Activated T-cell treated with anti-CD3 and anti-CD28 coated beads for 24 hours (primary cell): ENCODE results near the gene OLFM1.
"Not testable (repeated sequence)": the region's sequence is repeated elsewhere in the genome, so short reads cannot be mapped to it uniquely, and the experiment has no call there.

Experiments used
- DNase-seq: peaks from one replicate; pipeline ENCODE4 v3.0.0-alpha.2; 2020; ENCODE audit warnings: low read depth

OLFM1 gene

DNA sequence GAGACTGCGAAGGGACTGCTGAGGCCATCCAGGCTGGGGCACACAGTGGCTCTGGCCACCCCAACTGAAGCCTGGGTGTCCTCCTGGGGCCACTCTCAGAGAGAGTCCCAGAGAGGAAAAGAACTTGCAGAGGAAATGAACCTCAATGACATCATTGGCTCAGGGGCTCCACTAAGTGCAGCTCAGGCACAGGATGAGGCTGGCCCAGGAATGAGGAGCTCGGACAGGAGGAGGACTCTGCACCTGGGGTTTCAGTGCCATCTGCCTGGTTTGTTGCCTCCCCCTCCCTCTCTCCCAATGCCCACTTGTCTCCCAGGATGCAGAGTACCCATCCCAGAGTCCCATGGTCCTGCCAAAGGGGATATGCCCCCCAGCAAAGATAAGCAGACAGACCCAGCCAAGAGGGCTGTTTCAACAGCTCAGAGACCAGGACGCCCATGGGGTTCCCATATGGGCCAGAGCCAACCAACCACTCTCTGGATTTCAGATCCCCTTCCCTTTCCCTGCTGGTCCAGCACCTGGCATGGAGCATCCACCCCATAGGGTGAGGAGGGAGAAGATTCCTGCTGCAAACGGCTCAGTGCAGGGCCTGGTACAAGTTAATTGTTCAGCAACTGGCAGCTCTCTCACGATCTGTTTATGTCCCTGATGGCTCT is 26.9 kb upstream of the OLFM1 start:
- no peak for DNase-seq

DNA sequence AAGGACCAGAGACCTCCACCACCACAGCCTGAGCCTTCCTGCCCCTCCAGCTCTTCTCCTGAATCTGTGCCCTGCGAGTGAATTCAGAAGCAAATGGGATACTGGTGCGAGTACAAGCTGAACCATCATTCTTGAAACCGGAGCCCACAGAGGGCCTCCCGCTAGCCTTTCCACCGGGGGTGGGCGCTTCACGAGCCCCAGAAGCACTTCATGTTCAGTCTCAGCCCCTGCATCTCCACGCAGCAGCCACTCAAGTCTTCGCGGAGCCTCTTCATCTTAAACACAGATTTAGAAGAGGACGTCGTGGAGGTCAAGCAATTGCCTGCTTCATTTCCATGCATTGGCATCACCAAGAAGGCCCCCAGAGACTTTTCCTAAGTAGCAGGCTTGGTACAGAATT is 26.0 kb upstream of the OLFM1 start:
- DNase-seq = no peak

GRCh38 chr9:135062254-135062653 is 25.2 kb upstream of the OLFM1 start:
- DNase-seq = no peak

DNA sequence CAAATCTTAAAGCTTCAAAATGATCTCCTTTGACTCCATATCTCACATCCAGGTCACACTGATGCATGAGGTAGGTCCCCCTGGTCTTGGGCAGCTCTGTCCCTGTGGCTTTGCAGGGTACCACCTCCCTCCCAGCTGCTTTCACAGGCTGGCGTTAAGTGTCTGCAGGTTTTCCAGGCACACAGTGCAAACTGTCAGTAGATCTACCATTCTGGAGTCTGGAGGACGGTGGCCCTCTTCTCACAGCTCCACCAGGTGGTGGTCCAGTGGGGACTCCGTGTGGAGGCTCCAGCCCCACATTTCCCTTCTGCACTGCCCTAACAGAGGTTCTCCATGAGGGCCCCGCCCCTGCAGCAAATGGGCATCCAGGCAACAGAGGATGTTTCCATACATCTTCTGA is 24.0 kb upstream of the OLFM1 start:
- not testable (repeated sequence) for DNase-seq

DNA sequence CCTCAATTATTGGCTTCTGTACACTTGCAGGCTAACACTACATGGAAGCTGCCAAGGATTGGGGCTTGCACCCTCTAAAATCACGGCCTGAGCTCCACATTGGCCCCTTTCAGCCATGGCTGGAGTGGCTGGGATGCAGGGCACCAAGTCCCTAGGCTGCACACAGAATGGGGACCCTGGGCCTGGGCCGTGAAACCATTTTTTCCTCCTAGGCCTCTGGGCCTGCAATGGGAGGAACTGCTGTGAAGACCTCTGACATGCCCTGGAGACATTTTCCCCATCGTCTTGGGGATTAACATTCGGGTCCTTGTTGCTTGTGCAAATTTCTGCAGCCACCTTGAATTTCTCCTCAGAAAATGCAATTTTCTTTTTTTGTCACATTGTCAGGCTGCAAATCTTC is 23.6 kb upstream of the OLFM1 start:
- DNase-seq = not testable (repeated sequence)

DNA sequence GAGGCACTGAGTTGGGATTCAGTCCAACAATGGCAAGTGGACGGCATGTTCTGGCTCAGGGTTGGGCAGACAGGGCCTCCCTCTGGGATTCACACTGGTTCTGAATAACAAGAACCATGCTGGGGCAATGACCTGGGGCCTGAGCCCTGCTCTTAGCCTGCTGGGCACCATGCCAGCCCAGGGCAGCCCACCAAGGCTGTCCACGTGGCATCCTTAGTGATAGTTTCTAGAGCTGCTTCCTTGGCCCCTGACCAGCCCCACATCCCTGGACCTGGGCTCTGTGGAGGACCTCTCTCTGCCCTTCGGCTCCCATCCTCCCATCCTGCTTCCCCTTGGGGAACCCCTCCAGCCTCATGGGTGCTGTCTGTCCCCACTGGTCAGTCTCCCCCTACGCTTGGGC is 22.3 kb upstream of the OLFM1 start:
- DNase-seq = no peak

- DNase-seq = no peak
Observed at GRCh38 chr9:135065804-135066203, 21.7 kb upstream of the OLFM1 start.

- no peak for DNase-seq
Observed at GRCh38 chr9:135066291-135066690, 21.2 kb upstream of the OLFM1 start.

GRCh38 chr9:135067096-135067710 is 20.3 kb upstream of the OLFM1 start:
- no peak for DNase-seq

DNA sequence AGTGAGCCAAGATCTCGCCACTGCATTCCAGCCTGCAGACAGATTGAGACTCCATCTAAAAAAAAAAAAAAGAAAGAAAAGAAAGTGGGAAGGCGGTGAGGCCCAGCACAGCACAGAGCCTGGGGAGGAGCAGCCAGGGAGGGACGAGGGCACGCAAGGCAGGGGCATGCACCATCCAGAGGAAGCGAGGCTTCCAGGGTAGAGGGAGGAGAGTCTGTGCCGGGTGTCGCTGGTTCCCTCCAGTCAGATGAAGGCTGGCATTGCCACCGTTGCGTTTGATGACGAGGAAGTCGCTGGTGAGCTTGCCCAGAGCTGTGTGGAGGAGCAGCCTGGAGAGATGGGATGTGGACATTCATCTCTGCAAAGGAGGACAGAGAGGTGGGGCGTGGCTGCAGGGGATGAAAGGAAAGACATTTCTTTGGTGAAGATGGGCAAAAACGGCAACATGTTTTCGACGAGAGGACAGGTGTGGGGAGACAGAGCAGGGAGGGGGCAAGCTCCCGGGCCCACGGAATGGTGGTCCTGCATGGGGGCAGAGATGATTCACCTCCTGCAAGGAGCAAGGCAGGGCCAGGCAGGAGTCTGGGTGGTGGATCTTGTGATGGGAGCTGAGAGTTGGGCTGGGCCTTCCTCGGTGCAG is 18.6 kb upstream of the OLFM1 start:
- no peak for DNase-seq

DNA sequence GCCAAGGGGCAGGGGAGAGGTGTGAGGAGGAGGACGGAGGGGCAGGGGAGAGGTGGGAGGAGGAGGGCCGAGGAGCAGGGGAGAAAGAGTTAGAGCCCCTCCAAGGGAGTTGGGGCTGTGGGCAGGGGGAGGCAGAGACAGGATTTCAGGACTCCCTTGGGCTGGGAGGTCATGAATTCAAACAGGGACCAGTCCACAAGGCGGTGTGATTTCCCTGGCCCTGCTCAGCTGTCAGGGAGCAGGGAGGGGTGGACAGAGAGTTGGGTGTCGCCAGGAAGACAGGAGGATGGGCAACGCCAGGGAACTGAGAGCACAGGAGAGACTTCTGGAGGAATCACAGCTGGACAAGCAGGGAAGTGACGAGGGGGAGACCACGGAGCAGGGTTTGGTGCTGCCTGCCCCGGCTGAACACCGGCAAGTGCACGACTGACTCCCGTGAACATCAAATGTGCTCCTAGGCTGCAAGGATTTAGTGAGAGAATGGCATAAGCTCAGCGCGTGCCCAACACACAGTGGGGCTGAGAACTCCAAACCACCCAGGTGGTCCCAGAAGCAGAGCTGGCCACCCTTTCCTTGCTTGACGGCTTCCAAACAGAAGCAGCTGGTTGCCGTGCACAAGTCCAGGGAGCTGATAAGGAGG is 17.8 kb upstream of the OLFM1 start:
- DNase-seq = no peak

- DNase-seq = no peak
Observed at GRCh38 chr9:135070198-135070951, 17.1 kb upstream of the OLFM1 start.

- DNase-seq = no peak
Observed at GRCh38 chr9:135070964-135071735, 16.3 kb upstream of the OLFM1 start.

DNA sequence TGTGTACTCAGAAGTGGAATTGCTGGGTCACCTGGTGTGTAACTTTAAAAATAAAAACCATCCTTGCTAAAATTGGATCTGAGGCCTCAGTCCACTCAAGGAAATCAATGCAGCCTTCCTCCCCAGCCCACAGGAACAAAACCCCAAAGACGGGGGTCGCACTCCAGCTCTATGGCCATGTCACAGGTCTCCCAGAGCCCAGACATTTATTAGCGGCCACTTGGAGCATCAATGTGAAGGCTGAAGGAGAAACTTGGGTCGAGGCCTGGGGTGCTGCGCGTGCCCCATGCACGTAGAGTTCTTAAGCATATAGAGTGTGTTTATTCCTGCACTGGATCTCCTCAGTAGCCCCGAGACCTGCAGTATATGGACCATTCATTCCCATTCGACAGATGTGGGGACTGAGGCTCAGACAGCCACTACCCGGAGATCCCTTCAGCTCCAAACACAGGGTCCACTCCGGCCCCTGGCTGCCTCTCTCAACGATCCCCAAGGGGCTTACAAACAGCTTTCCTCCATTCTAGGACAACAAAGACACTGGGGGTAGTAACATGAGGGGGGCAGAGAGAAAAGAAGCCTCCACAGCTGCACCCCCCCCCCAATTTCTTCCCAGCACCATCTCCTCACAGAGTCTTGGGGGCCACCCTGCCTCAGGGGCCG is 14.3 kb upstream of the OLFM1 start:
- no peak for DNase-seq

GRCh38 chr9:135073741-135074305 is 13.6 kb upstream of the OLFM1 start:
- DNase-seq = no peak

DNA sequence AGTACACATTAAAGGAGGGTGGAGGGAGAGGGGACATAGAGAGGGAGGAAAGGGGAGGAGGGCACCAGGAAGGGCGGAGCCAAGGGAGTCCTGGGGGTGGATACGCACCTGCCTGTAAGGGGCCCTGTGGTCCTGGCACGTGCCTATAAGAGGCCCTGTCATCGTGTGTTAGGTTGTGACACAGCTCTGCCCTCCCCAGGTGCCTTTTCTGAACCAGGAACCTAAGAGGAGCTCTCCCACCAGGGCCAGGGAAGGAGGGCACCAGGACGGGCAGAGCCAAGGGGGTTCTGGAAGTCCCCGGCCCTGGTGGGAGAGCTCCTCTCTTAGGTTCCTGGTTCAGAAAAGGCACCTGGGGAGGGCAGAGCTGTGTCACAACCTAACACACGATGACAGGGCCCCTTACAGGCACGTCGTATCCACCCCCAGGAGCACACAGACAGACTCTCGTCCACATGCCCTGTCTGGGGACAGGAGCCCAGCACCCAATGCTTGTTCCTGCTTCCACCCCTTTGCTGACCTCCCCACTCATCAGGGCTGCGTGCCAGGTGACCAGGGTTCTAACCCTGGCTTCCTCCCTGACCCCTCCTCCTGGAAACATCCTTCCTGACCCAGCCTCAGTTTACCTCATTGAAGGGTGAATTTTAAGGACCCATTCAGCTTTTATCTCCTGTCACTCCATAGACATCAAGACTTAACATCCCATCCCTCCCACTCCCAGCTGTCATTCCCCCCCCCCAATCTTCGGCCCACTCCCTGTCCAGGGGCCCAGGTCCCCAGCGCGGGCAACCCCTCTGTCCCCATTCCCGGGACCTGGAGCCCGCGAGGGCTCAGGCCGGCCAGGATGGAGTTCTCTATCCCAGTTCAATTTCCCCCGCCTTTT is 12.9 kb upstream of the OLFM1 start:
- DNase-seq = no peak

- no peak for DNase-seq
Observed at GRCh38 chr9:135075234-135076142, 12.0 kb upstream of the OLFM1 start.

- DNase-seq = no peak
Observed at GRCh38 chr9:135076143-135076875, 11.2 kb upstream of the OLFM1 start.
